WERI-Rb-1 (cell line): Measurements from ENCODE around the gene USO1.
"Not testable (repeated sequence)": the region's sequence is repeated elsewhere in the genome, so short reads cannot be mapped to it uniquely, and the experiment has no call there.

ENCODE experiments used
- DNase-seq: peaks from one replicate; pipeline ENCODE4 v3.0.0-alpha.2; 2020
- H3K27ac ChIP-seq: fragments of 250-450 bp; sonication (Bioruptor Pico); 2 replicates; pipeline ENCODE4 v1.5.1; 2020; ENCODE audit warnings: mild to moderate bottlenecking, moderate library complexity
- H3K27me3 ChIP-seq: fragments of 250-450 bp; sonication (Bioruptor Pico); 2 replicates; pipeline ENCODE4 v1.5.1; 2021; ENCODE audit warnings: mild to moderate bottlenecking, low read depth, moderate library complexity; ENCODE audit not compliant: insufficient read depth, severe bottlenecking
- H3K36me3 ChIP-seq: fragments of 250-450 bp; sonication (Bioruptor Pico); 2 replicates; pipeline ENCODE4 v1.5.1; 2020; ENCODE audit warnings: mild to moderate bottlenecking, moderate library complexity
- H3K4me3 ChIP-seq: 2 replicates; pipeline ENCODE4 v1.5.1; 2011; ENCODE audit warnings: low read depth, mild to moderate bottlenecking, control low read depth, low read length
- H3K9me3 ChIP-seq: fragments of 250-450 bp; sonication (Bioruptor Pico); 2 replicates; pipeline ENCODE4 v1.5.1; 2021; ENCODE audit warnings: mild to moderate bottlenecking, moderate library complexity; ENCODE audit not compliant: severe bottlenecking
- TF ChIP-seq, protein P1 (sequence below): IDR thresholded peaks from 2 replicates; pipeline ENCODE4 v1.5.1; 2011; ENCODE audit warnings: low read depth, mild to moderate bottlenecking, control low read depth, inconsistent platforms, low read length

The USO1 gene

GRCh38 chr4:75717408-75717807 is 7.0 kb upstream of the USO1 start:
- no peaks in the 10 kb centered on the region for H3K27me3 ChIP-seq
- no peak overlapping the region for H3K4me3 ChIP-seq
- H3K9me3 ChIP-seq: no peaks in the 10 kb centered on the region
- H3K27ac ChIP-seq: no peak overlapping the region
- TF ChIP-seq, protein P1, sequence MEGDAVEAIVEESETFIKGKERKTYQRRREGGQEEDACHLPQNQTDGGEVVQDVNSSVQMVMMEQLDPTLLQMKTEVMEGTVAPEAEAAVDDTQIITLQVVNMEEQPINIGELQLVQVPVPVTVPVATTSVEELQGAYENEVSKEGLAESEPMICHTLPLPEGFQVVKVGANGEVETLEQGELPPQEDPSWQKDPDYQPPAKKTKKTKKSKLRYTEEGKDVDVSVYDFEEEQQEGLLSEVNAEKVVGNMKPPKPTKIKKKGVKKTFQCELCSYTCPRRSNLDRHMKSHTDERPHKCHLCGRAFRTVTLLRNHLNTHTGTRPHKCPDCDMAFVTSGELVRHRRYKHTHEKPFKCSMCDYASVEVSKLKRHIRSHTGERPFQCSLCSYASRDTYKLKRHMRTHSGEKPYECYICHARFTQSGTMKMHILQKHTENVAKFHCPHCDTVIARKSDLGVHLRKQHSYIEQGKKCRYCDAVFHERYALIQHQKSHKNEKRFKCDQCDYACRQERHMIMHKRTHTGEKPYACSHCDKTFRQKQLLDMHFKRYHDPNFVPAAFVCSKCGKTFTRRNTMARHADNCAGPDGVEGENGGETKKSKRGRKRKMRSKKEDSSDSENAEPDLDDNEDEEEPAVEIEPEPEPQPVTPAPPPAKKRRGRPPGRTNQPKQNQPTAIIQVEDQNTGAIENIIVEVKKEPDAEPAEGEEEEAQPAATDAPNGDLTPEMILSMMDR: no peak
- H3K36me3 ChIP-seq: no peaks in the 10 kb centered on the region; the same call in 1 of the 2 replicates
- DNase-seq: no peak

GRCh38 chr4:75718529-75718928 is 5.8 kb upstream of the USO1 start:
- Histone ChIP-seq H3K36me3 (no peaks in the 10 kb centered on the region; the same call in 1 of the 2 replicates), H3K27ac (no peak overlapping the region), H3K4me3 (no peak overlapping the region), H3K27me3 (no peaks in the 10 kb centered on the region), H3K9me3 (no peaks in the 10 kb centered on the region)
- TF ChIP-seq, protein P1: no peak
- no peak for DNase-seq

DNA sequence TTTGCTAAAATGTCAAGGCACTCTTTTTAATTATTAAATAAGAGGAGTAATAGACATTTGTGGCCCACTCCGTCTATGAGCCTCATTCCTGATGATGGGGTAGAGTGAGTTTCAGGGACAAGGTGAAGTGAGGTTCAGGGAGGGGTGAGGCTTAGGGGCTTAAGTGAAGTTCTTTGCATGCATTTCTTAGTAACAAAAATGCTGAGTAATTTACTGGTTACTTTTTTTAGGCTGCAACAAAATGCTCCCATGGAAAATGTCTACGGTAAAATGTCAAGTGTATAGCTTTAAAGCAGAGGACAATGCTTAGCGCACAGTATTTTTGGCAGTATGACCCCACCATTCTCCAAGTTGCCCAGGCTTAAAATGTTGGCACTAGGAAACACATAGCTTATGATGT is 2.0 kb upstream of the USO1 start:
- DNase-seq: no peak
- Histone ChIP-seq H3K9me3 (no peaks in the 10 kb centered on the region), H3K27ac (no peak overlapping the region), H3K27me3 (no peaks in the 10 kb centered on the region), H3K36me3 (no peaks in the 10 kb centered on the region; the same call in 1 of the 2 replicates), H3K4me3 (no peak overlapping the region)
- TF ChIP-seq, protein P1: no peak

- no peak for DNase-seq
- peak overlapping the region; percentile 99 for H3K4me3 ChIP-seq
- no peaks in the 10 kb centered on the region for H3K9me3 ChIP-seq
- TF ChIP-seq, protein P1: no peak
- H3K27ac ChIP-seq: peak overlapping the region; percentile 92
- no peaks in the 10 kb centered on the region for H3K27me3 ChIP-seq
- H3K36me3 ChIP-seq: no peaks in the 10 kb centered on the region; the same call in 1 of the 2 replicates
These were observed 963 bp upstream of the USO1 start for GRCh38 chr4:75723163-75724065.

DNA sequence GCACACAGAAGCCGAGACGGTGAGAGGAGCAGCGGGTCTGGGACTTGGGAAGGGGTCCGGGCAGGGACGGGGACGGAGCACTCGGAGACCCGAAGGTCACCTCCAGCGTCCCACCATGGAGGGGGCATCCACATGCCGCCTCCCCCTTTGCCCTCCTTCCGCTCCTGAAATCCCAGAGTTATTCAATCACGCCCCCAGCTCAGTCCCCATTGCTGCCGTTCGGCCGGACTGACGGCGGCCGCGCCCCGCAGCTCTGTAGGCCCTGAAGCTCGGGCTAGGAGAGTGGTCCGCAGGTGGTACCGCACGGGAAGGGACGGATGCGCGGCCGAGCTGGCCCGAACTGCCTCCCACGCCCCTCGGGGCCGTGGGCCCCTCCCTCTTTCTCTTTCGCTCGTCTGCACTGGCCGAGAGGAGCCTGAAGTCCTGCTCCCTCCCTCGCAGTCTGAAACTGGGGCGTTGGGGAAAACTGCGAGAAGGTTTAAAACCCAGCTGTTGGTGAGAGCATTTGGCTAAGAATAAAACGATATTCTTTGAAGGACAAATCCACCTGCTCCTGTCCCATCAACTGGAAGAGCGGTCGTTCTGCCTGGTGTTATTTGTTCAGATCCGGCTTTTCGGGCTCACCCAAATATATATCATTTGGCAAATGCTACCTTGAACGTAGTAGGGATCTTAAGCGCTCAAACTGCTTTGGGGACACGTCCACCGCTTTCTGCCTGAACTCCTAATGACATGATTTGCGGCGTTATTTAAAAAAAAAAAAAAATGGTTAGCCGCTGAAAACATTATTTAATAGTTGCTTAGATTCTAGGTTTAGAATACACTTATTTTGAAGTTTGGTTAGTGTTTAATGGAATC is 719 bp downstream of the USO1 start:
- Histone ChIP-seq H3K9me3 (no peaks in the 10 kb centered on the region), H3K4me3 (peak overlapping the region; percentile 99), H3K27me3 (no peaks in the 10 kb centered on the region), H3K36me3 (no peaks in the 10 kb centered on the region), H3K27ac (peak overlapping the region; percentile 77)
- TF ChIP-seq, protein P1: no peak
- DNase-seq: peak; percentile 76

DNA sequence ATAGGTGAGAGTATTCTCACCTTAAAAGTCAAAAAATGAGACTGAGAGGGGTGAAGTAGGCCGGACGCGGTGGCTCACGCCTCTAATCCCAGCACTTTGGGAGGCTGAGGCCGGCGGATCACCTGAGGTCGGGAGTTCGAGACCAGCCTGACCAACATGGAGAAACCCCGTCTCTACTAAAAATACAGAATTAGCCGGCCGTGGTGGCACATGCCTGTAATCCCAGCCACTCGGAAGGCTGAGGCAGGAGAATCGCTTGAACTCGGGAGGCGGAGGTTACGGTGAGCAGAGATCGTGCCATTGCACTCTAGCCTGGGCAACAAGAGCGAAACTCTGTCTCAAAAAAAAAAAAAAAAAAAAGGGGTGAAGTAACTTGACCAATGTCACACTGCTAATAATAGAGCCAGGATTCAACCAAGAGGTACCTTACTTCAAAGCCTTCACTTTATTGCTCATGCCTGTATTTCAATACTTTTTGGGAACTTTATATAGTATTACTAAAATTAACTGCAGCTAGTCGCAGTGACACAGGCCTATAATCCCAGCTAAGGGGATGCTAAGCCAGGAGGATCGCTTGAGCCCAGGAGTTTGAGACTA is 1.7 kb downstream of the USO1 start:
- H3K4me3 ChIP-seq: peak overlapping the region; percentile 99; the same call in 1 of the 2 replicates
- not testable (repeated sequence) for H3K9me3 ChIP-seq, DNase-seq, H3K36me3 ChIP-seq, H3K27ac ChIP-seq, H3K27me3 ChIP-seq
